Camera-type eye (tissue), 1 donor: ENCODE data around the gene DCAF12. TPM values are rescaled to one million over a fixed set of nuclear protein-coding genes. Genes with fewer than 3 reads are reported as not detected.

Experiments used
- total RNA-seq: library from RNA; depleted of rRNA; stranded (reverse); fragments of >200 nt; gene quantifications from one replicate; pipeline ENCODE4 v1.2.3, GENCODE V29; 2014

Gene DCAF12
- total RNA-seq: 40.1 TPM

DNA sequence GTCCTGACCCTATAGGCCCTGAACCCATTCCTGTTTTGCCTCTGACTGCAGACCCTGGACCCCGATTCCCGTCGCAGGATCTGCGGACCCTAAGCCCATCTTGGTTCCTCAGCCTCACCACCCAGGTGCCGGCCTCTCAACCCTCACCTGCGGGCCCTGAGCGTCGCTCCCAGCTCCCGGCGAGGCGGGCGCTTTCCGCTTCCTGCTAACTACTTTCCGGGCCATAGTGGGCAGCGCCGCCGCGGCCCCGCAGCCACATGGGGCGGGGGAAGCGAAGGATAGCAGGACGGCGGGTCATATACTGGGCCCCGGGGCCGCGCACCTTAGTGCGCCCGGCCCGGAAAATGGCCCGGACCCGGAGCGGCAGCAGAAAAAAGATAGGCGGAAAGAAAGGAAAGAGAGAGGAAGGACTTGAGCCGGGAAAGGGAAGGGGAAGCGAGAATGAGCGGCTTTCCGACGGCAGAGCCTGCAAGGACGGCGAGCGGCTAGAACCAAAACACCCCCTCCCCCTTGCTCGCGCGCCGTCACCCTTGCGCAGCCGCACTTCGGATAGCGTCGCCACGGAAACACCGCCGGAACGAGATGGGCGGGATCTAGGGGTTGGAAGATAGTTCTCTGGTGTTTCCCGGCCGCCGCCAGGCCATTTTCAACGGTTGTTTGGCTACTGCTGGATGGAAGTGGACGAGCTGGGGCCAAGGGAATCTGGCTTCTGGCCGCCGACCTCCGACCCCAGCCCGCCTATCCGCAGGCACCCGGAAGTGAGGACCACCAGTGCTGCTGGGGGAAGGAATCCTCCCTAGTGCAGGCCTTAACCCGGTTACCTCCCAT, at the start of gene DCAF12:
DCAF12 (minus strand) TSS at position 492 of the 828 bp plus-strand sequence; CDS start at position 225, 267 bp downstream.

DNA sequence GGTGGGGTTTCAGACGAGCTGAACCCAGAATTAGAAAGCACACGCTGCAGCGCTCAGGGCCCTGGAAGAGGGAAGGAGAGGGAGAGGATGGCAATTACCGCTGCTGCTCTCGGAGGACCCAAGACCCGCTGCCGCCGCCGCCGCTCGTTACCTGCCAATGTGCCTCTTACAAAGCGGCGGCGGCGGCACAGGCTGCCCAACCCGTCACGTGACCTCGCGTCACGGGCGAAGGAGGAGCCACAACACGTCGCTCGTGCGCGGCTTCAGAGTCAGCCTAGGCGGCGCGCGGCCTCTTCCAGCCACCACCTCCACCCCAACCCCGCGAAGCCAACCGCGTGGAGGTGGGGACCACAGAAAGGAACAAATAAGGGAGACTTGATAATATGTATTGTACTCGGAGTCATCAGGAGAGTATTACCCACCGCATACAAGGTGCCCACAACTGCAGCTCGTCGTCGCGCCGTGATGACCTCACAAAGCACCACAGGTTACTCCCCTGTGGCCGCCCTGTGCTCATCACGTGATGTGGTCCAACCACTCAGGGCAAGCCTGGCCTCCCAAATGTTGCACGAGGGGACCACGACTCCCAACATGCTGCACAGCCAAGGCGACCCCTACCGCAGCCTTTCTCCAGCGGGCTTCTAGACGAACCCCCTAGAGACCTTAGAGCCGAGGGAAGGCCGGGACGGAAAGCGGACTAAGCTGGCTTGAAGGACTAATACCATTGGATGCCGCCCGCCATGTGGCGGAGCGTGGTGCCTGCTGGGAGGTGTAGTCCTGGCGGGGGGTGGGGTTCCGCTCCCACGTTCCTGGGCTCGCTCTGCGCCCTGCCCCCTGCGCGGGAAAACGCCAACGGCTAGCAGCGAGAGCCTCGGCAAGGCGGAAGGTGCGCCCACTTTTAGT, 77.5 kb downstream of the DCAF12 start, which contains the start of gene UBAP2:
UBAP2 (minus strand) TSS at position 161 of the 903 bp plus-strand sequence. CDS start 31,739 bp downstream, outside the sequence.

Other genes with a start within 250 kb of the DCAF12 start
- gene UBAP2, start 77.8 kb downstream of the DCAF12 start, total RNA-seq: 43.2 TPM
- 38.5 TPM for gene UBAP1, start 52.3 kb upstream of the DCAF12 start, total RNA-seq
- gene KIF24, start 202.6 kb upstream of the DCAF12 start, total RNA-seq: 4.3 TPM
- gene NUDT2, start 202.9 kb upstream of the DCAF12 start, total RNA-seq: 20.2 TPM